CD1c-positive myeloid dendritic cell (primary cell): Measurements from ENCODE around the gene RCOR1.
A peak's percentile ranks its signal among the peaks of the same experiment; 100 is the strongest.
"Not testable (repeated sequence)": the region's sequence is repeated elsewhere in the genome, so short reads cannot be mapped to it uniquely, and the experiment has no call there.

Source experiments
- DNase-seq: peaks from one replicate; pipeline ENCODE4 v3.0.0-alpha.2; 2016; ENCODE audit errors: extremely low spot score

Gene RCOR1

DNA sequence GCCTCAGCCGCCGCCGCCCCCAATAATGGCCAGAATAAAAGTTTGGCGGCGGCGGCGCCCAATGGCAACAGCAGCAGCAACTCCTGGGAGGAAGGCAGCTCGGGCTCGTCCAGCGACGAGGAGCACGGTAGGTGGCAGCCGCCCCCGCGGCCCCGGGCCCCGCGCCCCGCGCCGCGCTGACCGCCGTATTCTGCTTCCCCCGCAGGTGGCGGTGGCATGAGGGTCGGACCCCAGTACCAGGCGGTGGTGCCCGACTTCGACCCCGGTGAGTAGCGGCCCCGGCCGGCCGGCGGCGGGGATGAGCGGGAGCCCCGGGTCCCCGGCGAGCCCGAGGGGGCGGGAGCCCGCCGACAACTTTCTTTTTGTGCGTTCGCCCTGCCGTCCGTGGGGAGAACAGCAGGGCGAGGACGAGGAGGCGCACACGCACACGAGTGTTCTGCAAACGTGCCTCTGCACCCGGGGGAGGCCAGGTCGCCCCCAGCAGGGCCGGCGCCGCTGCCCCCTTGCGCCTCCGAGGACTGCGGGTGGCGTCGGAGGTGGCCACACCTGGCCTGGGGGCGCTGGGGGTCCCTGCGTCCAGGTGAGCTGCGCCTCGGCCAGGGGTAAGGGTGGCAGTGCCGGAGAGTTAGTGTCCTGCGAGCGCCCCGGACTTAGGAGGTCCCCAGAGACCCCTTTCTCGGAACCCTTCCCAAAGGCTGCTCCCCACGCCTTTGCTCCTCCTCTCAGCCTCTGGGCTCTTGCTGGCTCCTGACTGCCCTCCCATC, 794 bp downstream of the RCOR1 start:
- DNase-seq: peak; percentile 55

DNA sequence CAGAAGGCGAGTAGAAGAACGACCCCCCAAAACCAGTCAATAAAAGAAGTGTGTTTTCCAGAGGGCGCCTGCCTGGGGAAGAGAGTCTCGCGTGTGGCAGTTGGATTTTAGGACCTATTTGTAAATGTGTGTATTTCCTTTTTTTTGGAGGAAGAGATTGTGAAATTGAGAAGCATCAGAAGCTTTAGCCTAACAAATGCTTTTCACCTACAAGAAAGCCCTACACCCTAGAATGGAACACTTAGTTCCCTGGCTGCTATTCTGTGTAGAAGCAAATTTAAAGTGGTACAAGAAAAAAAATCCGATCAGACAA, 1.3 kb downstream of the RCOR1 start:
- DNase-seq: peak; percentile 75

DNA sequence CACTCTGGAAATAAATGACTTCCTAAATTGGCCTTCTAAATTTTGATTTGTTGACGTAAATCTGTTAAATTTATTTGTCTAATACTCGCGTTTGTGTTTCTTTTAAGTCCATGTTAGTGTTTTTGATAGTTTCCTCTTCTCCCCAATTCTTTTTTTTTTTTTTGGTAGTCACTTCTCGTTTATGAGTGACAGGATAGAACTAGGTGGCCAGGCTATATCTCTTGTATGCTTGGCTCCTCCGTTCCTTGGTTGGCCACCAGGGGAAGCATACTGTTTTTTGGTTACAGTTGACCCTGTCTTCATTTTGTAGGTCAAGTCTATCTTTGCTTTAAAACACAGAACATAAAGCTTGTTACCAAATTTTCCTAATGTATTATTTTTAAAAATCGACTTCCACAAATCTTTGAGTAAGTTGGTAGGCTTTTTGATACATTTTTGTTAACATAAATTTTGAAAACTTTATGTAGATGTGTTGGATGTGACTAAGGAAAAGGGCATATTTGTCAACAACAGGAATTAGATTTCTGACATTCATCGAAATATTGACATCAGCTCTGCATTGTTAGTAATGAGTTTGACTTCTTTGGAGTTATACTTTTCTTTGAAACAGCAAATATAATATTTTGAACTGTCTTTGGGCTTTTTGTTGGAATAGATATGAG, 2.2 kb downstream of the RCOR1 start:
- DNase-seq: peak; percentile 90

DNA sequence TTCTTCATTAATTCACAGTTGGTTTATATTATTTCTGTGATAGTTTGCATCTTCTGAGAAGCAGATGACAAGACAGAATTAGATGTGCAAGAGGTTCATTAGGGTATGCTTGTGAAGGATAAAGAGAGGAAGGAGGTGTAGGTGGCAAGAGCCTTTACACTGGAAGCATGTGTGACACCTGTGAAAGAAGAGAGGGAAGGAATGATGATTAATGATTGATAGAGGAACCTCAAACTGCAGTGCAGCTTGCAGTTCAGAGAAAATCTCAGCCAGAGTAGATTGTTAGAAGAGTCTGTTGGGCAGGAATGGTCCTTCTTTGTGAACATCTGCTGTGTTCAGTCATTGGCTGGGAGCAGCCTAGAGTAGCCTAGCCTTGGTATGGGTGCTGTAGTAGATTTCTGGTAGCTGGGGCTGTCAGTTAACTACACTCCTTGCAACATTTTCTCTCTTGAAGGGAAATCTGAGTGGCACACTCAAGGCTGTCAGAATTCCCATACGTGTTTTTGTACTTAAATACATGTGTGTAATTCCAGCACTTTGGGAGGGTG, 9.0 kb downstream of the RCOR1 start:
- no peak for DNase-seq

DNA sequence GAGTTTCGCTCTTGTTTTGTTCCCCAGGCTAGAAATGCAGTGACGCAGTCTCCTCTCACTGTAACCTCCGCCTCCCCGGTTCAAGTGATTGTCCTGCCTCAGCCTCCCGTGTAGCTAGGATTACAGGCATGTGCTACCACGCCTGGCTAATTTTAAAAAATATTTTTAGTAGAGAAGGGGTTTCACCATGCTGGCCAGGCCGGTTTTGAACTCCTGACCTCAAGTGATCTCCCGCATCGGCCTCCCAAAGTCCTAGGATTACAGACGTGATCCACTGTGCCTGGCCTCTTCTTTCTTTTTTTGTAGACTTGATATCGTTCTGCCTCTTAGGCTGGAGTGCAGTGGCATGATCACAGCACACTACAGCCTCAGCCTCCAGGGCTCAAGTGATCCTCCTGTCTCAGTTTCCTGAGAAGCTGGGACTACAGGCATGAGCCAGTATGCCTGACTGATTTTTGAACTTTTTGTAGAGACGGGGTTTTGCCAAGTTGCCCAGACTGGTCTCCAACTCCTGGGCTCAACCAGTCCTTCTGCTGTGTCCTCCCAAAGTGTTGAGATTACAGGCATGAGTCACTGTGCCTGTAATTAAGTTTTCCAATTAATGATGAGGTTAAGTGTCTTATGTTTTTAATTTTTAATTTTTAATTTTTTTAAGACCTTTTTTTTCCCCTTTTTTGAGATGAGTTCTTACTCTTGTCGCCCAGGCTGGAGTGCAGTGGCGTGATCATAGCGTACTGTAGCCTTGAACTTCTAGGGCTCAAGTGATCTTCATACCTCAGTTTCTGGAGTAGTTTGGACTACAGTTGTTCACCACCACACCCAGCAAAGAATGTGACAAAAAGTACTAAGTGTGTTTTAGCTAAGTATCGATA, 10.2 kb downstream of the RCOR1 start:
- no peak for DNase-seq

DNA sequence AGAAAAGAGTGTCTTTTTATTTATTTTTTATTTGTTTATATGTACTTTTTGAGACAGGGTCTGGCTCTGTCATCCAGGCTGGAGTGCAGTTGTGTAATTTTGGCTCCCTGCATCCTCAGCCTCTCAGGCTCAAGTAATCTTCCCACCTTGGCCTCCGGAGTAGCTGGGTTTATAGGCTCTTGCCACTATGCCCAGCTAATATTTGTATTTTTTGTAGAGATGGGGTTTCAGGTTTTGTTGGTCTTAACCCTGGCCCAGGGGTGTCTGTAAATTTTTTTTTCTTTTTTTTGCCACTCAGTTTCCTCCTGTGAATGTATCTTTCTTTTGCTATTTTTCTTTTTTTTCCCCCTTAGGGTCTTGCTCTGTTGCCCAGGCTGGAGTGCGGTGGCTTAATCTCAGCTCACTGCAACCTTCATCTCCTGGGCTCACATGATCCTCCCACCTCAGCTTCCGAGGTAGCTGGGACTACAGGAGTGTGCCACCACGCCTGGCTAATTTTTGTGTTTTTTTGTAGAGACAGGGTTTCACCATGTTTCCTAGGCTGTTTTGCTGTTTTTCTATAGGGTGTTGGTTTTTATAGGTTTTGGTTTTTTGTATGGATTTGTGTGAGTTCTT, 11.0 kb downstream of the RCOR1 start:
- DNase-seq: no peak

DNA sequence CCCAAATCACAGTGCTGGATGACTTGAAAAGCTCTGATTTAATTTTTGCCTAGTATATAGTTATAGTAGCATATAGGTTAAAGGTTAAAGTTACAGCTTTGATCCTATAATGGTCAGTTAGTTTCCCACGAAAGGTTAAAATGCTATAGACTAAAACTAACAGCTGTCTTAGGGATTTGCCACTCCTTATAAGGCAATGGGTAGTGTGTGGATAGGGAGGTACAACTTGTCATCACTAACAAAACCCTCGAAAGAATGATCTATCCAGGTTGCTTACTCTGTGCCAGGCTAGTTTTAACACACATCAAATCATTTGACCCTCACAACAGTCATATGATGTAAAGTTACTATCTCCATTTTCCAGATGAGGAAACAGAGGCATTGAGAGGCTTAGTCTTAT, 11.7 kb downstream of the RCOR1 start:
- no peak for DNase-seq

DNA sequence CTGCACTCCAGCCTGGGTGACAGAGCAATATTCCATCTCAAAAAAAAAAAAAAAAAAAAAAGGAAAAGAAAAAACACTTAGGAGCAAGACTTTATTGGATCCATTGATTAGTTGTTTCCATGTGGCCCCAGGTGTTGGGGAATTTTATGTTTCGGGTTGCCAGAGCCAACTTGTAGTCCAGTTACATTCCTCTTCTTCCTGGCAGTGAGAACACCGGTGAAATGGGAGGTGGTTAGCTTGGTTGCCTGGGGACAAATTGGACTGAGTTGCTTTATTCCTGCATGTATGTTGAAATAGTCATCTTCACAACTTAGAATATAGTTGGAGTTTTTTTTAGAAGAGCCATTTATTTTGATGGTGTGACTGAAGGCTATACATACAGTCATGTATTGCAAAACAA, 12.6 kb downstream of the RCOR1 start:
- no peak for DNase-seq

DNA sequence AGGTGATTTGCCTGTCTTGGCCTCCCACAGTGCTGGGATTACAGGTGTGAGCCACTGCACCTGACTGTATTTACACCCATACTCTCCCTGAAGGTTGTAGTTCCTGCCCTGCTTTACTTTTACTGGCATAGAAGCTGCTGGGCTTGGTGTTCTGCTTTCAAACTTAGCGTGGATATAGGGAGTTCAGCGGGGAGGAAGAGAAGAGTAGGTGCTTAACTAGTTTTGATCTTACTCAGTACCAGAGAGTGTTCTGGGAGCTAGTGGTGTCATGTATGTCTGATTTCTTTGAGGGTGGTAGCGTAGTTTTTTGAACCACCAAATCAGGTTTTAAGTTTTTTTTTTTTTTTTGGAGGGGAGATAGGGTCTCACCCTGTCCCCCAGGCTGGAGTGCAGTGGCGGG, 13.8 kb downstream of the RCOR1 start:
- no peak for DNase-seq

DNA sequence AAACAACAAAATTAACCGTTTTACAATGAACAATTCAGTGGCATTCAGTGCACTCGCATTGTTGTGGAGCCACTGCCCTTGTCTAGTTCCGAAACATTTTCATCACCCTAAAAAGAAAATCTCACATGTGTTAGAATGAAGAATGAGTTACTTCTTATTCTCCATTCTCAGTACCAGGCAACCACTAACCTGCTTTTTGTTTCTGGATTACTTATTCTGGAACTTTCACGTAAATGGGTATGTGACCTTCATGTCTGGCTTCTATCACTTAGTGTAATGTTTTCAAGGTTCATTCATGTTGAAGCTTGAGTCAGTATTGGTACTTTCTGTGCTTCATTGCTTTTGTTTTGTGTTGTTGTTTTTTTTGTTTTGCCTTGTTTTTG, 15.6 kb downstream of the RCOR1 start:
- DNase-seq: no peak

DNA sequence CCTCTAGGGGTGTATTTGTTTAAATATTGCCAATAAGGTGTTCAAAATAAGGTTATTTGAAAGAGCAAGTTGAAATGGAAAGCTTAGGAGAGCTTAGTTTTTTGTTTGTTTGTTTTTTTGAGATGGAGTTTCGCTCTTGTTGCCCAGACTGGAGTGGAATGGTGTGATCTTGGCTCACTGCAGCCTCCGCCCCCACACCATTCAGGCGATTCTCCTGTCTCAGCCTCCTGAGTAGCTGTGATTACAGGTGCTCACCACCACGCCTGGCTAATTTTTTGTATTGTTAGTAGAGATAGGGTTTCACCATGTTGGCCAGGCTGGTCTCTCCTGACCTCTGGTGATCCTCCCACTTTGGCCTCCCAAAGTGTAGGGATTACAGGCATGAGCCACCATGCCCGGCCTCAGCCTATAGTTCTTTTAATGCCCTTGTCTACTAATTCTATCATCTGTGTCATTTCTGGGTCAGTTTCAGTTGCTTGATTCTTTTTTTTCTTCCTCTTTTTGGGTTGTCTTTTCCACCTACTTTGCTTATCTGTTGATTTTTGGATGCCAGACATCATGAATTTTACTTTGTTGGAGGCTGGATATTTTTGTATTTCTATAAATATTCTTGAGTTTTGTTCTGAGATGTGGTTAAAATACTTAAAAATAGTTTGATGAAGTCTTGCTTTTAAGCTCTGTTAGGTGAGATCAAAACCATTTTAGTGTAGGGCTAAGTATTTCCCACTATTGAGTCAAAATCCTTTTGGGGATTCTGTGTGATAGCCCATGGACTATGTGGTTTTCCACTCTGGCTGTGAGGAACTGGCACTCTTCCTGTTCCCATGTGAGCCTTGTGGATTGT, 18.7 kb downstream of the RCOR1 start:
- peak; percentile 10 for DNase-seq

DNA sequence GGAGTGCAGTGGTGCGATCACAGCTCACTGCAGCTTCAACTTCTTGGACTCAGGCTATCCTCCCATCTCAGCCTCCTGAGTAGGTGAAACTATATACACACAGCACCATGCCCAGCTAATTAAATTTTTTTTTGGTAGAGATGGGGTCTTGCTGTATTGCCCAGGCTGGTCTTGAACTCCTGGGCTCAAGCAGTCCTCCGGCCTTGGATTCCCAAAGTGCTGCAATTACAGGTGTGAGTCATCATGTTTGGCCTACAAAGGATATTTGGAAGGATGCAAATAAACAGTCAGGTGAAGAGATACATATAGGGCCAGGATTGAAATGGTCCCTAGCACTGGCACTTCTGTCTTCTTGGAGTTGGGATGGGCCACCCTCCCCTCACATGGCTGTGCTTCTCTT, 23.9 kb downstream of the RCOR1 start:
- DNase-seq: no peak

DNA sequence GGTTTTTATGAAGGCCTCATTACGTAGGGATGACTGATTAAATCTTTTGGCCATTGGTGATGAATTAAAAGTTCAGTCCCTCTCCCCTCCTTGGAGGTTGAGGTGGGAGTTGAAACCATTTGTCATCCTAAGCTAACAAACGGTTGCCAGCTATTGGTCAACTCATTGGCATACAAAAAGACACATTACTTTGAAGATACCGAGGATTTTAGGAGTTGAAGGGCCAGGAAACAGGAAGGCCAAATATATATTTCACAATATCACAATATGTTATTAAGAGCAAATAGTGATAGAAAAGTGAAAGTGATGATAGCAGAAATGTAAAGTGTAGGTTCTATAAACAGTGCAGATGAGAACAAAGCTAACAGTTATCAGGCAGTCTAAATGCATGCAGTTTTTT, 24.4 kb downstream of the RCOR1 start:
- DNase-seq: peak; percentile 38

DNA sequence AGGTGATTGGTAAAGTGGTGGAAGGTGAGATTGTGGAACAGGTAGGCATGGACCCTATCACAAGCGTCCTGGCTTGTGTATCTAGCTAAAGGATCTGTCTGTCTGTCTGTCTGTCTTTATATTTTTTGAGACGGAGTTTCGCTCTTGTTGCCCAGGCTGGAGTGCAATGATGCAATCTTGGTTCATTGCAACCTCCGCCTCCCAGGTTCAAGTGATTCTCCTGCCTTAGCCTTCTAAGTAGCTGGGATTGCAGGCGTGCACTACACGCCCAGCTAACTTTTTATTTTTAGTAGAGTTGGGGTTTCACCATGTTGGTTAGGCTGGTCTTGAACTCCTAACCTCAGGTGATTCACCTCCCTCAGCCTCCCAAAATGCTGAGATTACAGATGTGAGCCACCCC, 26.6 kb downstream of the RCOR1 start:
- not testable (repeated sequence) for DNase-seq

DNA sequence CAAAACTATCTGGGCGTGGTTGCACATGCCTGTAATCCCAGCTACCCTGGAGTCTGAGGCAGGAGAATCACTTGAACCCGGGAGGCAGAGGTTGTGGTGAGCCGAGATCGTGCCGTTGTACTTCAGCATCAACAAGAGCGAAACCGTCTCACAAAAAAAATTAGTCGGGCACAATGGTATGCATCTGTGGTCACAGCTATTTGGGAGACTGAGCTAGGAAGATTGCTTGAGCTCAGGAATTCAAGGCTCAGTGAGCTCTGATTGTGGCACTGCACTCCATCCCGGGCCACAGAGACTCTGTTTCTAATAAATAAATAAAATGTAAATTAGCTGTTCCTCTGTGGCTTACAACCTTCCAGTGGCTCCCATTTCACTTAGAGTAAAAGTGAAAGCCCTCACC, 28.0 kb downstream of the RCOR1 start:
- no peak for DNase-seq

DNA sequence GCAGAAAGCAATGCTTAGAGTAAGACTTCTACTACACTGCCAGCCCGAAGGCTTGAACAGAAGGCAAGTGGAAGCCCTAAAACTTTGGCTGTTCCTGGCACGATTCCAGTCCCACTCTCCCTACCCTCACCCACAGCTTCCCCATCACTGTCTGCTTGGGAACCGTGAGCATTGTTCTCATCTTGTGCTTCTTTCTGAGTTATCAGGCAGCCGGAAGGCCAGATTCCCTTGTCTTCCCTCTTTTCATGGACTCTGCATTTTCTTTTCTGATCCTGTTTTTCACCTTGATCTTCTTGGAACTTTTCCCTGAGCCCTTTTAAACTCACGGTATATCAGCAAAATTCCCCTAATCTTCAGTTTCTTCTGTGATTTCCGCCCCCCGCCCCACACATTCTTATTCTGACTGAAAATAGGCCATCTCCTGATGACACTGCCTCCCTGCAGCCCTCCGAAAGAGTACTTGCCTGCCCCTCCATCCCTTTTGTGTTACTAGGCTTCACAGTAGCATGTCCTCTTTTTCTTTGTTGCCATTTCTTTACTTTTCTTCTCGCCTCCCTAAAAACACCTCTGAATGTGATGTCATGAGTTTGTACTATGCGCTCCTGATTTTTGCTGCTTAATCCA, 29.9 kb downstream of the RCOR1 start:
- DNase-seq: peak; percentile 62

DNA sequence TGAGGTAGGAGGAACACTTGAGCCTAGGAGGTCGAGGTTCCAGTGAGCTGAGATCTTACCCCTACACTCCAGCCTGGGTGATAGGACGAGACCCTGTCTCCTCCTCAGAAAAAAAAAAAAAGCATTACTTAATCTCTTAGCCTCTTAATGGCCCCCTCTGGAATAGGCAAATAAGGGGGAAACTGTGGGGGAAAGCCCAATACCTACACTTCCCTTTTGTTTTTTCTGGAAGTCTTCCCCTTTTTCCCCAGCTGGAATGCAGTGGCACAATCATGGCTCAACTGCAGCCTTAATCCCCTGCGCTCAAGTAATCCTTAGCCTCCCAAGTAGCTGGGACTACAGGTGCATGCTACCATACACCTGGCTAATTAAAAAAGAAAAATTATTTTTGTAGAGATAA, 32.2 kb downstream of the RCOR1 start:
- DNase-seq: peak; percentile 11

DNA sequence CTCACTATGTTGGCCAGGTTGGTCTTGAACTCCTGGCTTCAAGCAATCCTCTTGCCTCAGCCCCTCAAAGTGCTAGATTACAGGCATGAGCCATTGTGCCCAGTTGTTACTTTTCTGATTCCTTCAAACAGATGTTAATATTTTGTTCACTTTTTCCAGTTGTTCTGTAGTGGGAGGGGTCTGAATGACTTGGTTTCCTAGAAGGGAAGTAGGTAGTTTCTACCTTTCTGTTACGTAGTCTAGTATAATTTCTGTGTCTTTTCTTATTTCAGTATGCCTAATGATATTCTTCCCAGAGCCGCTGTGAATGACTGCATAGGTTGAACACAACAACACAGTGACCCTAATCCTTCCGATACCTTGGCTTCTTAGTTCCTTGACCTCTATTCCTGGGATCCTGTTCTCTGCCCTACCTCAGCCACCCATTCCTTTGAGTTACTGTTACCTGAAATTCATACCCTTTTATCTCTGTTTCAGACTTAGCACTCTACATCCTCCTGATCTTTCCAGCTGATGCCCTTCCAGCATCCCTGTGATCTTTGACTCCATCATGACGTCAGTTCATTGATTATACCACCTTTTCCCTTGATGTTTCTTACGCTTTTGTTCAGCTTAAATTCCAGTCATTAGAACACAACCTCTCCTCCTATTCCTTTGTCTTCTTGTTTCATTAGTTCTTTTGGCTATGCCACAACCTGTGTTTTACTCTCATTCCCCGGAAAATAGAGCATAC, 33.3 kb downstream of the RCOR1 start:
- peak; percentile 7 for DNase-seq

DNA sequence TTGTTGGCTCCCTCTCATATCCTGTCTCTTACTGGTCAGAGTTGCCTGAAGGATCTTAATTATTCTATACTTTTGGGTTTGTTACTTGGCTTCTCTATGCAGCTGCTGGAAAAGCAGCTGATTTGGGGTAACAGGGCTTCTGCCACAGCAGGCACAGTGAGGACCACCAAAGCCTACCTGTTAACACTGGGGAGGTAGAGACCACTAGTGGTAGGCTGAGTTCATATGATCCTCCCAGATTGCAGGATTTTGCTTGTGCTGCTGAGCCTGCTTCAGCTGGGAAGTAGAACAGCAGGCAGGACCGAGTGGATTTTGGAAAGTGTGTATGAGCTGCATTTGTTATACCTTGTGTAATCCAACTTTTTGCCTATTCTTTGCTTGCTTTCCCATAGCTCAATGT, 34.1 kb downstream of the RCOR1 start:
- DNase-seq: no peak

DNA sequence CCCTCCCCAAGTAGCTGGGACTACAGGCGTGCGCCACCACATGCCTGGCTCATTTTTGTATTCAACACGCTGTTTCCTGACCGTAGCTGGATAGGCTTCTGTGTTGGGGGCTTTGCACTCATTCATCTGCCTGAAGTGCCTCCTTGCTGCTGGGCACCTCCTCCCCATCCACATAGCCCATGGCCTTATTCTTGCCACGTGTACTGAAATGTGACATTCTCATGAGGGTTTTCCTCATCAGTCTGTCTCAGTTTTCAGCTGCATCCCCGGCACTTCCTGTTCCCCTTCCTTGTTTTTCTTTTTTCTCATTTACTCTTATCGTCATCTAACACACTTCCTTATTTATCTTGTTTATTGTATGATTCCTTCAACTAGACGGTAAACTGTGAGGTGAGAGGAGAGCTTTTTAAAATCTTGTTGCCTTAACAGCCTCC, 36.6 kb downstream of the RCOR1 start:
- peak; percentile 63 for DNase-seq
